Stimulated activated naive CD4-positive, alpha-beta T cell (primary cell): Measurements from ENCODE around the gene CCDC38.
"Not testable (repeated sequence)": the region's sequence is repeated elsewhere in the genome, so short reads cannot be mapped to it uniquely, and the experiment has no call there.

Experiments used
- DNase-seq, 6 experiments: peaks; one replicate each; lab custom pipeline; 2025; lab: John Stamatoyannopoulos, UW

The CCDC38 gene

GRCh38 chr12:95882873-95883272 lies 59.5 kb downstream of the CCDC38 start:
- no peak for DNase-seq

GRCh38 chr12:95882080-95882479 lies 60.3 kb downstream of the CCDC38 start:
- no peak for DNase-seq

- DNase-seq, result no peak
These were observed 61.0 kb downstream of the CCDC38 start for GRCh38 chr12:95881331-95881955.

DNA sequence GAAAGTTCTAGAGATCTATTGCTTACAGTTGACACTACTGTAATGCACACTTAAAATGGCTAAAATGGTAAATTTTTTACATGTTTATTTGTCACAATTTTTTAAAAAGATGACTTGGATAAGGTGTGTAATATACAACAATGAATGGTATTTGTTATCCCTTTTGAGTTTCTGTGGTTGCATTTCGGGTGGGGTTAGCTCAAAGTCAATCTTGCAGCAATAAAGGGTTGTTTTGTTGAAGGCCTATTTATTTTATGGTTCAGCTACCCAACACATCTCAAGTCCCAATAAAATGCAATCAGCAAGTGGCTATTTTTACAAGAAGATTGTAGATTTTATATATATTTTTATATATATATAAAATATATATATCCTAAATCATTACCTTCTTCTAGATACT lies 61.5 kb downstream of the CCDC38 start:
- no peak for DNase-seq

GRCh38 chr12:95877622-95878021 lies 64.8 kb downstream of the CCDC38 start:
- DNase-seq, result no peak

- DNase-seq, result no peak
These were observed 68.0 kb downstream of the CCDC38 start for GRCh38 chr12:95874452-95874851.

DNA sequence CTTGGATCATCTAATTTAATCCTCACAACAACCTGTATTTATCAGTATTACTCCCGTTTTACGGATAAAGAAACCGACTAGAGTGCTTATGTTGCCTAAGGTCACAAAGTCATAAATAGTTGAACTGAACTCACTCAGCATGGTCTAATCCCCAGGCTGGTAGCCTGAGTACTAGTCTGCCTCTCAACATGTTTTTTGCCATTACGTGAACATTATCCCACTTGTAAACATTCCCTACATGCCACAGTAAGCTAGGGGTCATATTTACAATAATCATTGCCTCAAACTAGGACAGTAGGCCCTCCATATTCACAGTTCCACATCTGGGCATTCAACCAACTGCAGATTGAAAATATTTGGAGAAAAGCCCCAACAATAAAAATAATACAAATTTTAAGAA lies 71.5 kb downstream of the CCDC38 start:
- no peak for DNase-seq

DNA sequence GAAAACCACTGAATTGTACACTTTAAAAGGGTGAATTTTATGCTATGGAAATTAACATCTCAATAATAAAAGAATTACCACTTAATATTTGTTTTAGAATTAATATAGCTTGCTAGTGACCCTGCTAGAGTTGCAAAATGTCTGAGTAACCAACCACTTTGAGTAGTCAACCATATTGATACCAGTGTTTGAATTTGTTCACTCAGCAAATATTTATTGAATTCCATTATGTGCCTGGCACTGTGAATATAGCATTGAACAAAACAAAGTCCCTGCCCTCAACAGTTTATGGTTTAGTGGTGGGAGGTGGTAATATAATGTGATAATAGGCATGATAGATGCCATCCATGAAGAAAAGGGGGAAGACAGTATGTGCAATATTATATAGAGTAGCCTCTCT lies 79.1 kb downstream of the CCDC38 start:
- no peak for DNase-seq

DNA sequence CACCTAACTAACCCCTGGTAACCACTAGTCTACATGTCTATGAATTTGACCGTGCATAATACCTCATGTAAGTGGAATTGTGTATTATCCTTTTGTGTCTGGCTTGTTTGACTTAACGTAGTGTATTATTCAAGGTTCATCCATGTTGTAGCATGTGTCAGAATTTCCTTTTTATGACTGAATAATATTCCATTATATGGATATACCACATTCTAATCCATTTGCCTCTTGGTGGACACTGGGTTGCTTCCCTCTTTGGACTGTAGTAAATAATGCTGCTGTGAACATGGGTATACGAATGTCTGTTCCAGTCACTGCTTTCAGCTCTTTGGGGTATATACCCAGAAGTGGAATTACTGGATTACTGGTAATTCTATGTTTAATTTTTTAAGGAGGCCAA lies 80.4 kb downstream of the CCDC38 start:
- DNase-seq, result no peak

- no peak for DNase-seq
These were observed 82.2 kb downstream of the CCDC38 start for GRCh38 chr12:95859947-95860850.

DNA sequence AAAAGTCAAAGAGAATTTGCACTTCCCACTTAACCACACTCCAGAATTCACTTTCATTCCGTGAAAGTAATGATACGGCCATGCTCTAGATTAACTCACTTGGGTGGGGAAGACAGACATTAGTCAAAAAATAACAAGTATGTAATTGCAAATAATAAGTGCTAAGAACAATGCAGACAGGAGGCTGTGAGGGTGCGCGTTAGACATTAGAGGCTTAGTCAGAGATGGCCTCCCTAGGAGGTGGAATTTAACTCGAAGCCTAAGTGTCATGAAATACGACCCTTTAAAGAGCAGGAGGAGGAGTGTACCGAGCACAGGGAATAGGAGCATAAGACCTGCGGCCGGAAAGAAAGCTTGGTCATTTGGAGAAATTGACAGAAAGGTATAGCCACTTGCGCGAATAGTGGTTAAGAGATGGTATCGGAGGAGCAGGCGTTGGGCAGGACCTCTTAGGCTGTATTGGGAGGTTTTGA lies 83.0 kb downstream of the CCDC38 start:
- no peak for DNase-seq

- peak; percentile 89 to 95 (median 91) for DNase-seq
These were observed 83.7 kb downstream of the CCDC38 start, which contains the start of gene SNRPF for GRCh38 chr12:95858451-95859343. Gene SNRPF (plus strand): TSS chr12:95858952. CDS start chr12:95859074, 122 bp downstream.

DNA sequence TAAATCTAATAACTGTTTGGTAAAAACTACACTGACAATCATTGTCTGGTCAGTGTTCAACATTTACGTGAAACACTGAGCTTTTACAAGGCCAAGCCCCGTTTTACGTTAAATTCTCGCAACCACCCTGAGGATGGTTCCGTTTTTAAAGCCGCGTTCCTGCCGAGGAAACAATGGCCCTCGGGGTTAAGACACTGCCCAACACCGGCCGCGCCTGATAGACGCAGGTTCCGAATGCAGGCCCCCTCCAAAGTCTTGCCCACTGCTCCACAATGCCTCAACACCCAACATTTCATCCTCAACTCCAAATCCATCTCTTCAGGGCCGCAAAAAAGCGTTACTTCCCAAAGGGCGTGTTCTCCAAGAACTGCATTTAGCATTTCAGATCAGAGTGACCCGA lies 84.6 kb downstream of the CCDC38 start:
- DNase-seq, result no peak

DNA sequence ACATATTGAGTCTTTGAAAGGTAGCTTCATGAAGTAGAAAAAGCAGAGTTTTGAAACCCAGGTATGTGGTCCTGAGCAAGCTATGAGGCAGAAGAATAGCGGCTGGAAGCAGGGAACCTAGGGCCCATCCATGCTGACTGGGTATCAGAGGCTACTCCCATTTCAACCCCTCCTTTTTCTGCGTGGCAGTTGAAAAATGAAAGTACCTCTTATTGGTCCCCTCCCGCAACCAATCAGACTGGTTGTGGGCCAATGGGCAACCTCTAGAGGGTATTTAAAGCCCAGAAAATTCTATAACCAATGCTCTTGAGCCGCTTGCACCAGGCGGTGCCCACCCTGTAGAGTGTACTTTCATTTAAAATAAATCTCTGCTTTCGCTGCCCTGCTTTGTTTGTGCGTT lies 85.3 kb downstream of the CCDC38 start:
- DNase-seq, result no peak

- no peak for DNase-seq
These were observed 90.3 kb downstream of the CCDC38 start for GRCh38 chr12:95852133-95852532.

GRCh38 chr12:95851606-95852005 lies 90.8 kb downstream of the CCDC38 start:
- DNase-seq, result no peak

- no peak for DNase-seq
These were observed 93.6 kb downstream of the CCDC38 start for GRCh38 chr12:95848575-95849388.

DNA sequence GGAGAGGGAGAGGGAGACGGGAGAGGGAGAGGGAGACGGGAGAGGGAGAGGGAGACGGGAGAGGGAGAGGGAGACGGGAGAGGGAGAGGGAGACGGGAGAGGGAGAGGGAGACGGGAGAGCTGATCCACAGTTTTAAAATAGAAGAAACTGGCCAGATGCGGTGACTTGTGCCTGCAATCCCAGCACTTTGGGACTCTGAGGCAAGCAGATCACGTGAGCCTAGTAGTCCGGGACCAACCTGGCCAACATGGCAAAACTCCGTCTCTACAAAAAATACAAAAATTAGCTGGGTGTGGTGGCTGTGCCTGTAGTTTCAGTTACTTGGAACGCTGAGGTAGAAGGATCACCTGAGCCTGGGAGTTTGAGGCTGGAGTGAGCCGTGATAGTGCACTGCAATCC lies 100.0 kb downstream of the CCDC38 start:
- DNase-seq, result not testable (repeated sequence)

DNA sequence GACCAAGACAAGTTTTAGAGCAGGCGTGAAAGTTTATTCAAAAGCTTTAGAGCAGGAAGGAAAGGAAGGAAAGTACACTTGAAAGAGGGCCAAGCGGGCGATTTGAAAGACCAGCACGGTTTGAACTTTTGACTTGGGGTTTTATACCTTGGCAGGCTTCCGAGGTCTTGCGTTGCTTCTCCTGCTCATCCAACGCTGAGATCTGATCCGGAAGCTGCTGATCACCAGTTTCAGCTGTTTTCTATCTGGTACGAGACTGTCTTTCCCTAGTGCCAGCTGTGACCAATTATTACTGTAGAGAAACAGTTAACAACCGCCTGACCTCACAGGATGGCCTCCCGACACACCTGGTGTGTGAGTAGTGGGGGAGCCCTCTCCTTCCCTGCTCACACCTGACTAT lies 104.3 kb downstream of the CCDC38 start:
- peak in 1 of 6 experiments; percentile 1 for DNase-seq

DNA sequence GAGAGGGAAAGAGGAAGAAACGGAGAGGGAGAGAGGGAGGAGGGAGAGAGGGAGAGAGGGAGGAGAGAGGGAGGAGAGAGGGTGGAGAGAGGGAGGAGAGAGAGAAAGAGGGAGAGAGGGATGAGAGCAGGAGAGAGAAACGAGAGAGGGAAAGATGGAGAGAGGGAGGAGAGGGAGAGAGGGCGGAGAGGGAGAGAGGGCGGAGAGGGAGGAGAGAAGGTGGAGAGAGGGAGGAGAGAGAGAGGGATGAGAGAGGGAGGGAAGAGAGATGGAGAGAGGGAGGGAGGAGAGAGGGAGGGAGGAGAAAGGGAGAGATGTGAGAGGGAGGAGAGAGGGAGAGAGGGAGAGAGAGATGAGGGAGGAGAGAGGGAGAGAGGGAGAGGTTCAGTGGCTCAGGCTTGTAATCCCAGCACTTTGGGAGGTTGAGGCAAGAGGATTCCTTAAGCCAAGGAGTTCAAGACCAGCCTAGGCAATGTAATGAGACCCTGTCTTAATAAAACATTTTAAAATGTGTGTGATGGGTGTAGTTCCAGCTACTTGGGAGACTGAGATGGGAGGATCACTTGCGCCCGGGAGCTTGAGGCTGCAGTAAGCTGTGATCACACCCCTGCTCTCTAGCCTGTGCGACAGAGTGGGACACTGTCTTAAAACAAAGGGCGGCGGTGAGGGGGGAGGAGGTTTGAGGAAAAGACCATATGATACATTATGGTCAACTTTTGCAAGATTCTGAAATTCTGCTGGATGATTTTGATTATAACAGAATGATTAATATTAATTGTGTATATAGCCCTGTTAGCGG lies 105.0 kb downstream of the CCDC38 start:
- DNase-seq, result no peak
